HG02981 (cell line): ENCODE results near the gene P2RX2.

Experiments used
- ATAC-seq: cut with Tn5 transposase; IDR thresholded peaks from one replicate; pipeline ENCODE4 v1.9.1; 2021; ENCODE audit warnings: mild to moderate bottlenecking, moderate library complexity; ENCODE audit not compliant: unreplicated experiment

Gene P2RX2

DNA sequence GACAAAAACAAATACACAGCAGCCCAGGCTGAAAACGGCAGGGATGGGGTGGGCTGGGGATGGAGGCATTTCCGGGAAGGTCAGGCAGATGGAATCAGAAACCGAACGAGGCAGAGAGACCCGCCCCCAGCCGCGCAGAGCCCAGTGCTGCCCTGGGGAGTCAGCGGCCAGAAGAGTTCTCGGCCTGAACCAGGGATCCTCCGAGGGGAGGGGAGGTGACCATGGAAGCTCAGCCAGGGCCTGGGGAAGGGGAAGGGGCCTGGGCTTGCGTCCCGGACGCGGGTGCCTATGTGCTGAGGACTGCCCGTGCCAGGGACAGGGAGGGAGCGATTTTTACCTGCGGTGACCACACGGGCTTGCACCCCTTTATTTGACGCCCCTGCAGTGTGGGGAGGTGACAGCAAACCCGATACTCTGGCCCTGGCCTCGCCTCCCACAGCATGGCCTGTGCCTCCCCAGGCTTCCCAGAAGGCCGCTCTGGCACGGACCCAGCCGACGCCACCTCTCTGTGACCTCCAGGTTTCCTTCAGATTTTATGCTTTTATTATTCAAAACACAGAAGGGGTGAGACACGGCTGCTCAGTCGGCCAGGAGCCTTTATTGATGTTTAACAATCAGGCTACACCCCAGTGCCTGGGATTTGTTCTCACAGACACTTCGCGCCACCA is 15.9 kb upstream of the P2RX2 start:
- no peak for ATAC-seq

DNA sequence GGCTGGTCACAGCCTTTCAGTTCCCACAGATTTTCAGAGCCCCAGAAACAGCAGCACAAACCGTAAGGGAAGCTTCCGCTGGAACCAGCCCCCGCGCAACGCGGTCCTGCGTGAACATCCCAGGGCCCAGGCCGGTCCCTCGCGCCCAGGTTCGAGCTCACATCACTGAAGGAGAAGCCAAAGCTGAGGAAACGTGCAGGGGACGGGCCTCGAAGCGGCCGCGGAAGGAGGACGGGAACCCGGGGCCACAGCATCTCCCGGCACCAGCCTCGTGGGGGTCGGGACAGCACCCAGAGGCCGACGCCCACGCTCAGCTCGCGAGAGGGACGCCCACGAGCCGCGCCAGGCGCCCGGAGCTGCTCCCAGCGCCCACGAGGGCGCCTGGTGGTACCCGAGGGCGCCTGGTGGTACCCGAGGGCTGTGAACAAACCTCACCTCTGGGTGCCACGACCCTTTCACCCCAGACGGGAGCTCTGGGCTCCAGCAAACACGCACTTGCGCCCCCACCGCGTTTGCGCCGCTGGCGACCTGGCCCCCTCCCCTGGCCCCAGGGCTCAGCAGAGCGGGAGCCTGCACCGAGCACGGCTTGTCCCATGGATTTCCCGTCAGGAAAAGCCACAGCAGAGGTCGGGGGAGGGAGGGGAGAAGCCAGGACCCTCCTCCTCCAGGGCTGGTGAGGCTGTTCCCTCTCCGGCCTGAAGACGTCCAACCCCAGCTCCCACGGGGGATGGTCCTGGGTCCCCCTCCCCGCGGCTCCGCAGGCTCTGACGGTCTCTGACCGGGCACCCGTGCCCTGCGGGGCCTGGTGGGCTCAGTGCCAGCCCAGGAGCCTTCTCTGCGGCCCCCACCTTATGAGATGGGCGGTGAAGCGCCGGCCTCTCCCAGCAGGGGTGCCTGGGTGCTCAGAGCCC is 15.1 kb upstream of the P2RX2 start:
- ATAC-seq, result no peak

DNA sequence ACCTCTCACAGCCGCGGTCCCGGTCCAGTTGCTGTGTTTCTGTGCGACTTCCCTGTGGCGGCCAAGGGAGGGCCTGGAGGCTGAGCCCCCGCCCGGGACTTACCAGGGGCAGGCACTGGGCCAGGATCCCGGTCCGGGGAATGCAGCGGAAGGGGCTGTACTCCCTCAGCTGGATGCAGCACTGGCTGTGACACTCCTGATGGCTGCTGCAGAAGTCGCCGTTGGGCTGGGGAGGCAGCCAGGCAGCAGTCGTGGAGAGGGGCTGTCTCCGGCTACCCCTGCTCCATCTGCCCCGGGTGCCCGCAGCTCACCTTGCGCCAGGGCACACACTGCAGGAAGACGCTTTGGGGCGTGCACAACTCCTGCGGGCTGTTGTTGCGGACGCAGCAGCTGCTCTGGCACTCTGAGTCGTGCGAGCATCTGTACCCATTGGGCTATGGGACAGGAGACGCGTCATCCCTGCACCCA is 14.4 kb upstream of the P2RX2 start:
- no peak for ATAC-seq

DNA sequence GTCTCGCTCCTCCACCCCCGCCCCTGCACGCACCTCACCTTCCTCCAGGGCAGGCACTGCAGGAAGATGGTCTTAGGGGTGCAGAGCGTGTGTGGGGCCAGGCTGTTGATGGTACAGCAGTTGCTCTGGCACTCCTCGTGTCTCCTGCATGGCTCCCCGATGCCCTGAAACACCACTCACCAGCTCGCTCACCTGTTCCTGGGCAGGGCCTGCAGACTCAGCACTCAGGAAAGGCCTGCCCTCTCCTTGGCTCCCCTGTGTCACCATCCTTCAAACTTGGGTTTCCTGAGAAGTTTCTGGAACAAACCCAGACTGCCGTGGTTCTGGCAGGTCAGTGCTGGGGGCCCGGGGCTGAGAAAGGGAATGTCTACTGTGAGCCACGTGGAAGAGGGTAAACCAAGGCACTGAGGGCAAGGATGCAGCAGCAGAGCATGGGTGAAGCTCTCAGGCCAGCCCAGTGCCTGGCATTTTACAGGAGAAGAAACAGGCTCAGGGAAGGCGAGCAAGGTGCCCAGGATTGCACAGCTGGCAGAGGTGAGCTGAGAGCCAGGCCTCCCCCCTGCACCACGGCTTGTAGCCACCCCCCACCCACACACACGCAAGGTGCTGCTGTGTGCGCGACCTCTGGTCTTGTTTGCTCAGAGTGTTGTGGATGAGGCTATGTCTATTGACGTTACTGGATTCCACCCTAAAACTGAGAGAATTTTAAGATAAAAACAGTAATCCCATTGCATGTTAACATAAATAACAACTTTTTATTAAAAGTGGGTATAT is 13.7 kb upstream of the P2RX2 start:
- no peak for ATAC-seq

DNA sequence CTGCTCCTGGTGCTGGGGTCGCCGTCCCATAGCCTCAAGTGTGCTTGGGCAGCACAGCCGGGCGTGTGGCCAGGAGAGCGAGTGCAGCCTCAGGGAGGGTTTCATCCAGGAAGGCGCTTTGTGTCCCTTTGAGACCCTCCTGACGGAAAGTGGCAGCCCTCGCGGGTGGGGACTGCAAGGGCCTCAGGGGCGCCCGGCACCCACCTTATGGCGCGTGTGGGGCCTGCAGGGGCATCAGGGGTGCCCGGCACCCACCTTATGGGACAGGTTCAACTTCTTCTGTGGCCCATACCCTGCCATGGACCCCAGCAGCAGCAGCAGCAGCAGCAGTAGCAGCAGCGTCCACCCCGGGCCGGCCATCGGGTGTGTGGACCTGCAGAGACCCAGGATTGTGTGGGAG is 12.7 kb upstream of the P2RX2 start:
- ATAC-seq, result no peak

DNA sequence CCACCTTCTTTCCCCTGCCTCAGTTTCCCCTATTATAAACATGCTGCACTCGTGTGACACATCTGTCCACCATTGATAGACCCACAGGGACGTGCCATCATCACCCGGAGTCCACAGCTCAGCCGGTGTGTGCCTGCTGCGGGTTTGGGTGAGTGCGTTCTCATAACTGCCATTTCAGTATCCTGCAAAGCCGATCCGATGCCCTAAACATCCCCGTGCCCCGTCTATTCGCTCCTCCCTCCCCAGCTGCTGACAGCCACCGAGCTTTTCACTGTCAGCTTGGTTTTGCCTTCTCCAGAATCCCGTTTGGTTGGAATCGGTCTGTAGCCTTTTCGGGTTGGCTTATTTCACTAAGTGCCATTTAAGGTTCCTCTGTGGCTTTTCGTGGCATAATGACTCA is 12.1 kb upstream of the P2RX2 start:
- ATAC-seq, result no peak

DNA sequence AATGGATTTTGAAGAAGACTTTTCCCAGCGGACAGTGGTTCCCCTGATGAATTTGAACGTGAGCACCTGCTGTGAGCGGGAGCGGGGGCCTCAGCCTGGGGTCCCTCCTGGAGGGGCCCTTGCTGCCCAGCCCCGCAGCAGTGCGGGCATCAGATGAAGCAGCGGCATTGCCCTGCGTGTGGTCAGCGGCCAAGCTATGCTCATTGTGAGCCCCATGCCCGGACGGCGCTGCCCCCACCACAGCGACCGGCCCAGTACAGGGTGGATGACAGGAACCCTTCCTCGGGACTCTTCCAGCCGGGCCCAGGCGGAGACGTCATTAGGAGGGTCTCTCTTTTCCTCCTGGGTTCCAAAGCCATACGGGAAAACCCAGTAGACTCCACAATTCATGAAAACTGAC is 11.6 kb upstream of the P2RX2 start:
- ATAC-seq, result no peak

DNA sequence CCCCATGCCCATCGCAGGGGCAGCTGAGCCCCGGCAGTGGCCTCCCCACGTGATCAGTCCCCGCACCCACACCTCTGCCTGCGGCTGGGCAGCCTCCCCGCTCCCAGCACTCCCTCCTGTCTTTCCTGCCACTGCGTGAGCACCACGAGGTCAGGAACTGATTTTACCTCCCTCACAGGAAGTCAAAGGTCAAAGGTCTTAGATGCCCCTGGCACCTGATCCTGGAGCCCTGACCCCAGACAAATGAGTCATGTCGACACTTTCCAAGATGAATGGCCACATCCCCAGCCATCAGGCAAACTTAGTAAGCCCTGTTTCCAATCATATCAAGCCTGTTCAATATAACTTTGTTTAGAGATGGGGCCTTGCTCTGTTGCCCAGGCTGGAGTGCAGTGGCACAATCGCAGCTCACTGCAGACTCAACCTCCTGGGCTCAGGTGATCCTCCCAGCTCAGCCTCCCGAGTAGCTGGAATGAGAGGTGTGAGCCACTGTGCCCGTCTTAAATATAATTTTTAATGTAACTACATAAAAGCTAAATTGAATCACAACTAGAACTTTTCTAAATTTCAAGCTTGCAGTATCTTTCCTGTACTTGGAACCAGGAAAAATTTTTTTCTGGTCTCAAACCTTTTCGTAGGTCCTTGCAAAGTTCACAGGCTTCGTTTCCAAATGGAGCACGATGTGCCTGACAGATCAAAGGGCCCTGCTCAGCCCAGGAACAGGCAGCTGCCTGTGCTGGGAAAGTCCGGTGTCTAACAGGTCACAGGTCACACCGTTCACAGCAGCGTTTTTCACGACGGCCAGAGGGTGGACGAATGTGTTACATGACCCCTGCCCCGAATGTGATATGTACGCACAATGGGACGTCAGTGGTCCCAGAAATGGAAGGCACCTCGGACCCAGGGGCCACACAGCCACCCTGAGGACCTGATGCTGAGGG is 10.1 kb upstream of the P2RX2 start:
- ATAC-seq, result no peak

DNA sequence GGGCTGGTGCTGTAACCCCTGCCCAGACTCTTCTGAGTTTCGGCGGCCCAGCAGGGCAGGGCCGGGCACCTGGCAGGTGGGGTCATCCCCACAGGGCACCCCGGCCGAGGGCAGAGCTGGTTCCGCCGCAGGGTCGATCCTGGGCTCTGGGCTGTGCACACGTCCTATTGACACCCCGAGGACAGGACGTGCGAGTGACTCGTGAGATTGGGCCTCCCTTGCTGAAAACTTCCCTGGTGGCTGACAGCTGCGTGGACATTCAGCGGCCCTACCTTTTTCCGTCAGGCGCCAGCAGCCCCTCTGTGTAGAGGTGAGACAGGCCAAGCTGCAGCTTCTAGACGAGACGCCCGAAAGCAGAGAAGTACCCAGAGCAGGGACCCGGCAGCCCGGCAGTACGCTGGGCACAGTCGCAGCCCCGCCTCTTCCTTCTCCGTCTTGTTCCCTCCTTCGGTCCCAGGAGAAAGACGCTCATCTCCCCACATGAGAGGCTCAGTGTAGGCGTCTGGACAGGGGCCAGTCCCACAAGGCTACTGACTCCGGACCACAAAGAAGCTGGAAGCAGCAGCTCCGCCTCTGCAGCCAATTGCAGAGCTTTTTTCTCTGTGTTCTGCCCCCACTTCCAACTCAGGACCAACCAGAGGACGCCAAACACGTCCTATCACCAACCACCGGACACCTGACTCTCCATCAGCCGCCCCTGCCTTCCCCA is 8.4 kb upstream of the P2RX2 start, which contains the start of gene LRCOL1:
Gene LRCOL1, minus strand, starts transcription at position 532 of the 709 bp plus-strand sequence. CDS start 4,331 bp downstream, outside the sequence.
- ATAC-seq, result no peak

DNA sequence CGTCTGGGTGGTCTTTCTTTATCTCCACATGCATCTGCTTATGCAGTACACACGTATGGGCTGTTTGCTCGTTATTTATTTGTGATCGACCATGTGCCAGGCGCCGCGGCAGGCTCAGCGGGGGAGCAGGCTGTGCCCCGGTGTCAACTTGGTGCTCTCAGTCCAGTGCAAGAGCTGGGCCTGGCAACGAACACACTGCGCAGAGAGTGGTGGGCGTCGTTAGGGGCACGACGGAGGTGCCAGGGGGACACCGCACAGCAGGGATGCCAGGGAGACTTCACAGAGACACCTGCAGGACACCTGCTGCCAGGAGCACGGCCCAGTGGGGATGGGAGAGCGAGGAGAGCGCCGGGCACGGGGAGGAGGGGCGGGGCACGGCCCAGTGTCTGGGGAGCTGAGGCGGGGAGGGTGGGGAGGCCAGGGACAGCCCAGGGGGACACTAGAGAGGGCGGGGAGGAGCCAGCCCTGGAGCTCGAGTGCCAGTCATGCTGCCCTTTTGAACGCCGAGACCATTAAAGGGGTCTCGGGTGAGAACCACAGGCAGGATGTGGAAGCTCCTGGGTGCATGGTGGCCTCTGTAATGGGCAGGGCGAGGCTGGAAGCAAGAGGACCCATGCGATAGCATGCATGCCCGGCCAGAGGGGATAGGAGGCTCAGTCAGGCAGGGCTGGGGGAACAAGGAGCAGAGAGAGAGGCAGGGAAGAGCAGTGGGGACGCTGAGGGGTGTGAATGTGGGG is 7.5 kb upstream of the P2RX2 start:
- no peak for ATAC-seq

DNA sequence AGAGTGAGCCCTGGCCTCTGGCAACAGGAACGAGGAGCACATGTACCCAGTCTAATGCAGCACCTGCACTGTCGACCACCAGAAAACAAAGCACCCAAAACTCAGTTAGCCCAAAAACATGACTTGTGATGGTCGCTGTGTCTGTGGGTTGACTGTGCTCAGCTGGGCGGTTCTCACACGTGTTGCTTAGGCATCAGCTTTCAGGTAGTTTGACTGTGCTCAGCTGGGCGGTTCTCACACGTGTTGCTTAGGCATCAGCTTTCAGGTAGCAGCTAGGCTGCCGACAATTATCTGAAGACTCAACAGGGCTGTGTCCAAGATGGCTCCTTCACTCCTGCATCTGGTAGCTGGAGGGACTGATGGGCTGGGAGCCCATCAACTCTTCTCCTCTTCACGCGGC is 7.0 kb upstream of the P2RX2 start:
- ATAC-seq, result no peak

DNA sequence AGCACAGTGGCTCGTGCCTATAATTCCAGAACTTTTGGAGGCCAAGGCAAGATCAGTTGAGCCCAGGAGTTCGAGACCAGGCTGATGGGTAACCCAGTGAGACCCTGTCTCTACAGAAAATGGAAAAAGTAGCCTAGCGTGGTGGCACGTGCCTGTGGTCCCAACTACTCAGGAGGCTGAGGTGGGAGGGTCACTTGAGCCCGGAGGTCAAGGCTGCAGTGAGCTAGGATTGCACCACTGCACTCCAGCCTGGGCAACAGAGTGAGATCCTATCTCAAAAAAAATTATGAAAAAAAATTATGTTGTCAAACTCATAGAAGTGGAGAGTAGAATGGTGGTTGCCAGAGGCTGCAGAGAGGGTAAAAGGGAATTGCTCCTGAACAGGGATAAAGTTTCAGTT is 4.5 kb upstream of the P2RX2 start:
- no peak for ATAC-seq

DNA sequence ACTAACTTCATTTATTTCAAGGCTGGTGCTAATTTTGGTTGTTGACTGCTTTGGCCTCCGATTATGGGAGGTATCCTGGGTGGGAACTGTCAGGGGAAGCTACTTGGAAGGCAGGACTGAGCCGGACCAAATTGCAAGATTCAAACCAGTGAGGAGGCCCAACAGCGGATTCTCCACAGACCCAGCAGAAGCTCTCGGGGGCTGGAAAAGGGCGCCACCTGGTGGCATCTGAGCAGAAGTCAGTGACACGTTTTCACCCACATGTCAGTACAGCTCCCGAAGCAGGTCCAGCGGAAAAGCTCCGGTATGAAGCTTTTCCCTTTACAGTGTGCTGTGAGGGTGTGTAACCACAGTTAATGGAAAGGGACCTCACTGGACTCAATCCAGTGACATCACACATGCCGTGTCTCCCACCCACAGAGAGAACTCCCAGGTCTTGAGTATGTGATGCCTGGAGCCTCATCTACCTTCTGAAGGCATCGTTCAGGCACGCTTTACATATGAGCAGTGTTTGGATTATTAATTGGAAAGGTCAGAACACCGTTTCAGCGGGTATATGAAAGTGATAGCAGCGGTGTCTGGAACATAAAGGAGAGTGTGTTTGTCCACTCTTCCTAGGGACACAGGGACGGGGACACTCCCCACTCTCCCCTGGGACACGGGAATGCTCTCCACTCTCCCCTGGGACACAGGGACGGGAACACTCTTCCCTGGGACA is 3.6 kb upstream of the P2RX2 start:
- no peak for ATAC-seq

DNA sequence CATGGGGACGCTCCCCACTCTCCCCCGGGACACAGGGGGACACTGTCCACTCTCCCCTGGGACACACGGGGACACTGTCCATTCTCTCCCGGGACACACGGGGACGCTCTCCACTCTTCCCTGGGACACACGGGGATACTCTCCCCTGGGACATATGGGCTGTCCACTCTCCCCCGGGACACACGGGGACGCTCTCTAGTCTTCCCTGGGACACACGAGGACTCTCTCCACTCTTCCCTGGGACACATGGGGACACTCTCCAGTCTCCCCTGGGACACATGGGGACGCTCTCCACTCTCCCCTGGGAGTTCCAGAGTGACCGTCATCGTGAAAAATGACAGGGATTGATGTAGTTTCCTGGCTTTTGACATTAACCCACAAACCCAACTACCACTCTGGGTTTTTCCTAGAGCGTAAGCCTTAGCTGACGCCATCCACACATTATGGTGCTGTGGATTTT is 3.0 kb upstream of the P2RX2 start:
- no peak for ATAC-seq

DNA sequence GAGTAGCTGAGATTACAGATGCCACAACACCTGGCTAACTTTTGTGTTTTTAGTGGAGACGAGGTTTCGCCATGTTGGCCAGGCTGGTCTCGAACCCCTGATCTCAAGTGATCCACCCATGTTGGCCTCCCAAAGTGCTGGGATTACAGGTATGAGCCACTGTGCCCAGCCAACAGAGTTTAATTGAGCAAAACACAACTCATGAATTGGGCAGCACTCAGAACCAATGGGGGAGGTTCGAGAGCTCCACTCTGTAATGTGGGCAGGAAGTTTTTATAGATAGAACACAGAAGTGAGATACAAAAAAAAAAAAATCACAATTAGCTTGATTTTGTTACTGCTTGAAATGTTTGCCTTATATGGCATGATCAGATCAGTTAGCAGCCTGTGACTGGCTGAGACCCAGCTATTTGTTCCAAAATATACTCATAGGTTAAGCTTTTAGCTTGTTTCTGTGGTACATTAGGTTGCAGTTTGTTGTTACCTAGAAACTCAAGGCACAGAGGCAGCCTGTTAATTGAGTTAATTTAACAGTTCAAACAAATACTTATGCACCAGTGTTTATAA is 1.4 kb upstream of the P2RX2 start:
- no peak for ATAC-seq

DNA sequence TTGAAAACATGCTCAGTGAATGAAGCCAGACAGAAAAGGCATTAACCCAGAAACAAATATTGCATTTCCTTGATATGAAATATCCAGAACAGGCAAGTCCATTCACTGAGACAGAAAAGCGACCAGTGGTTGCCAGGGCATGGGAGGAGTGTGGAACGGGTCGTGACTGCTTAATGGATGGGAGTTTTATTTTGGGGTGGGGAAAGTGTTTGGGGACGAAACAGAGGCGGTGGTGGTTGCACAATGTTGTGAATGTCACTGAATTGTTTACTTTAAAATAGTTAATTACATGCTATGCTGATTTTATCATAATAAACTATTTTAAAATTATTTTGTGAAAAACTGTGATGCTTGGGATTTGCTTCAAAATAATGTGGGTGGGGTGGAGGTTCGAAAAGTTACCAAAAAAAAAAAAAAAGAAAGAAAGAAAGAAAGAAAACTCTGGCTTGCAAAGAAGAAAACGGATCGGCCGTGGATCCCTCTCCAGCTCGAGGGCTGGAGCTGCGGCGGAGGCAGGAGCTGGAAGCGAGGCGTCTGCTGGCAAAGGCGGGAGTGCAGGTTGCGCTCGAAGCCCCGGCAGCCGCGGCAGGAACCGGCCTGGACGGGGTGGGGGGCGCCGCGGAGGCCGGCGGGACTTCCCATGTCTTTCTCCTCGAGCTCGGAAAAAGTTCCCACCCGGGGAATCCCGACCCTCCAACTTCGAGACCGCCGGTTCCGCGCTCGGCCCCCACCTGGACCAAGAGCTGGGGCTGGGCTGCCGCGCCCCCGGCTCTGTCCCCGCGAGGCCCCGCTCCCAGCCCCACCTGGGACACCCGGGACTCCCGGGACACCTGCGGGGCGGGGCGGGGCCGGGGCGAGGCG is 524 bp upstream of the P2RX2 start:
- ATAC-seq, result no peak

DNA sequence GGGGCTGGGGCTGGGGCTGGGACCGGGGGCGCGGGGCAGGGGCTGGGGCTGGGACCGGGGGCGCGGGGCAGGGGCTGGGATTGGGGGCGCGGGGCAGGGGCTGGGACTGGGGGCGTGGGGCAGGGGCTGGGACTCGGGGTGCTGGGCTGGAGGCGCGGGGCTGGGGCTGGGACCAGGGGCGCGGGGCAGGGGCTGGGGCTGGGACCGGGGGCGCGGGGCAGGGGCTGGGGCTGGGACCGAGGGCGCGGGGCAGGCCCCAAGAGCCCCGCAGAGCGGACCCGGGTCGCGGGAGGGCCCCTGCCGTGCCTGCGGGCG is 452 bp downstream of the P2RX2 start:
- ATAC-seq, result no peak
